Adrenal gland (tissue), 12 donors: Measurements from ENCODE around the gene CTSW. TPM values are rescaled to one million over a fixed set of nuclear protein-coding genes. Genes with fewer than 3 reads are reported as not detected.

ENCODE experiments used
- DNase-seq, 7 donors: peaks; one replicate each; pipeline ENCODE4 v3.0.0-alpha.2; 2019 to 2020
- H3K27ac ChIP-seq, 5 donors: fragments of 200-600 bp; sonication (generic) in 4 of 5; 1 replicate in 3 of 5; 2 replicates in 2 of 5; pipeline versions ENCODE4 v1.5.1 to v1.8.0; 2016 to 2020; ENCODE audit warnings: mild to moderate bottlenecking in 1 of 5
- H3K27me3 ChIP-seq: fragments of 200-600 bp; 2 replicates; pipeline ENCODE4 v1.8.0; 2021
- H3K36me3 ChIP-seq, 2 donors: fragments of 200-600 bp; replicated peaks in 1 of 2; 1 replicate in 1 of 2; 2 replicates in 1 of 2; pipeline versions ENCODE4 v1.5.1 to v1.8.0; 2018 to 2022
- H3K4me1 ChIP-seq, 2 donors: fragments of 200-600 bp; replicated peaks in 1 of 2; 1 replicate in 1 of 2; 2 replicates in 1 of 2; pipeline versions ENCODE4 v1.5.1 to v1.8.0; 2018 to 2021
- H3K4me3 ChIP-seq, 4 donors: fragments of 200-600 bp; sonication (generic) in 3 of 4; one replicate each; pipeline ENCODE4 v1.5.1; 2016 to 2018
- H3K9me3 ChIP-seq, 3 donors: fragments of 200-600 bp; sonication (generic) in 1 of 3; replicated peaks in 1 of 3; 1 replicate in 2 of 3; 2 replicates in 1 of 3; pipeline versions ENCODE4 v1.5.1 to v1.8.0; 2016 to 2021
- POLR2A ChIP-seq, 2 donors: fragments of 450-650 bp; IDR thresholded peaks; one replicate each; pipeline ENCODE4 v1.6.1; 2017; ENCODE audit warnings: antibody characterized with exemption in 2 of 2, mild to moderate bottlenecking in 2 of 2, moderate library complexity in 1 of 2
- WGBS, 4 donors: extraction: QIAGEN DNeasy Blood & Tissue Kit in 2 of 4; methylation state at CpG; one replicate each; pipeline versions ENCODE4 v1.1.5 to v1.1.7; 2013 to 2017; 5-methylcytosine and 5-hydroxymethylcytosine counted together
- intact Hi-C, 2 donors: fragments of 100-400 bp; cut with DNase I; formaldehyde crosslinking; loops; one replicate each; pipeline versions ENCODE4 v1.14.1 to v1.15.0; 2022 to 2023
- polyA plus RNA-seq, 3 donors: library from polyadenylated mRNA; stranded (reverse); fragments of 200-250 nt in 2 of 3; fragments of 350-450 nt in 1 of 3; fragmentation: Illumina TruSeq in 1 of 3; extraction: RNeasy Lipid Tissue Mini Kit (QIAGEN cat#74804) in 1 of 3; gene quantifications; one replicate each; pipeline ENCODE4 v1.2.3, GENCODE V29; 2013 to 2014
- total RNA-seq, 9 donors: library from RNA; depleted of rRNA in 4 of 9; stranded (reverse); fragments of >200 nt in 4 of 9; fragments of 120-200 nt in 1 of 9; fragmentation: NEBNext Ultra II Directional in 1 of 9; extraction: Animal tissue kit (Norgen Biotek cat#: 25700) in 1 of 9; gene quantifications; one replicate each; pipeline versions ENCODE4 v1.1.0 to v1.2.4, GENCODE V29; 2013 to 2023
- TF ChIP-seq, protein P1 (sequence below), 6 experiments: fragments of 450-650 bp in 4 of 6; fragments of 200-600 bp in 2 of 6; sonication (generic) in 1 of 6; IDR thresholded peaks; 1 replicate in 5 of 6; 2 replicates in 1 of 6; pipeline versions ENCODE4 v1.5.1 to v1.8.0; 2016 to 2021; ENCODE audit warnings: antibody characterized with exemption in 6 of 6, mild to moderate bottlenecking in 2 of 6, moderate library complexity in 1 of 6
- donor health status: healthy with polysubstance abuse.
- donor health status: Bipolar disorder and iron deficiency.
- donor health status: DM: yes; HTN: yes; CAD: no.
- donor health status: DM: no; HTN: no; CAD: no.
- donor health status: DM: no; HTN: no; CAD: no.
- donor health status: DM: yes; HTN: yes; CAD: no.

Gene CTSW
- total and polyA plus RNA-seq, 12 donors, result 0.28 to 4.8 (median 0.96) TPM; not detected in 2

DNA sequence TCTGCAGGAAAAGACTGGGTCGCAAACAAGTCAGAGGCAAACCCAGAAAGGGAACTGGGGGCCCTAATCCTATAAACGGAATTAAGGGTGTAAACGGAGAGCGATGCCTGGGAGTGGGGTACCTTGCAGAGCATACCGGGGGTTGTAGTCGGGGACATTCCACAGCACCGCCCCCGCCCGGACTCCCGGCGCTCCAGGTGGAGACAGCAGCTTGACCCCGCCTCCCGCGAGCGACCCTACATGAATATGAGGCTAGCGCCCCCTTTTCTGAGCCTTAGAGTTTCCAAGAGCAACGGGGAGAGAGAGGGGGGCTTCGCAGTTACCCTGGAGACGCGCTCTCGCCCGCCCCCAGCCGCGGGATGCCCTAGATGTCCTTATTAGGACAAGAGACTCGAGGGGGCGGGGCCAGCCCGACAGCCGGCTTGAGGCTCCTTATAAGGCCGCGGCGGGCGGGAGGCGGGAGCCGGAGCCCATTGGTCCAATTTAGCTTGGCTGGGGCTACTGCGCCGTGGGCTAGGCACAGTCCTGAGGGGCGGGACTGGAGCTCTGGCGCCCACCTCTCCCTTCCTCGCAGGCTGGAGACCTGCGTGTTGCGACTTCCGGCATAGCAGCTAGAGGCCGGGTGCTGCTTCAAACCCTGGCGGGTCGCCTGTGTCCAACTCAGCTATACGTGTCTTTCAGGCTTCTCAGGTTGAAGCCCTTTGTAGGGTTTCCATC is 20.4 kb upstream of the CTSW start:
- Histone ChIP-seq H3K9me3 (no peaks in the 10 kb centered on the region), H3K36me3 (peaks cover 0 to 41% of the 10 kb centered on the region in 2 donors), H3K27ac (peak overlapping the region; percentile 88 to 99 (median 95)), H3K4me1 (peaks cover 21 to 34% of the 10 kb centered on the region in 2 donors), H3K4me3 (peak overlapping the region in 3 of 4 donors; percentile 8 to 100 (median 97)), H3K27me3 (no peaks in the 10 kb centered on the region)
- peak; percentile 94 to 100 (median 98) for DNase-seq
- 0 to 1% (median 0%) methylated on average over 10 to 46 of the region's 46 CpGs for WGBS, 4 donors
- intact Hi-C loops, result no loop called here
- TF ChIP-seq, protein P1, sequence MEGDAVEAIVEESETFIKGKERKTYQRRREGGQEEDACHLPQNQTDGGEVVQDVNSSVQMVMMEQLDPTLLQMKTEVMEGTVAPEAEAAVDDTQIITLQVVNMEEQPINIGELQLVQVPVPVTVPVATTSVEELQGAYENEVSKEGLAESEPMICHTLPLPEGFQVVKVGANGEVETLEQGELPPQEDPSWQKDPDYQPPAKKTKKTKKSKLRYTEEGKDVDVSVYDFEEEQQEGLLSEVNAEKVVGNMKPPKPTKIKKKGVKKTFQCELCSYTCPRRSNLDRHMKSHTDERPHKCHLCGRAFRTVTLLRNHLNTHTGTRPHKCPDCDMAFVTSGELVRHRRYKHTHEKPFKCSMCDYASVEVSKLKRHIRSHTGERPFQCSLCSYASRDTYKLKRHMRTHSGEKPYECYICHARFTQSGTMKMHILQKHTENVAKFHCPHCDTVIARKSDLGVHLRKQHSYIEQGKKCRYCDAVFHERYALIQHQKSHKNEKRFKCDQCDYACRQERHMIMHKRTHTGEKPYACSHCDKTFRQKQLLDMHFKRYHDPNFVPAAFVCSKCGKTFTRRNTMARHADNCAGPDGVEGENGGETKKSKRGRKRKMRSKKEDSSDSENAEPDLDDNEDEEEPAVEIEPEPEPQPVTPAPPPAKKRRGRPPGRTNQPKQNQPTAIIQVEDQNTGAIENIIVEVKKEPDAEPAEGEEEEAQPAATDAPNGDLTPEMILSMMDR (IDR thresholded peaks at IDR 0.05), result peak in 2 of 6 experiments; percentile 11 to 12
- peak; percentile 83 to 88 for TF ChIP-seq POLR2A (IDR thresholded peaks at IDR 0.05)

DNA sequence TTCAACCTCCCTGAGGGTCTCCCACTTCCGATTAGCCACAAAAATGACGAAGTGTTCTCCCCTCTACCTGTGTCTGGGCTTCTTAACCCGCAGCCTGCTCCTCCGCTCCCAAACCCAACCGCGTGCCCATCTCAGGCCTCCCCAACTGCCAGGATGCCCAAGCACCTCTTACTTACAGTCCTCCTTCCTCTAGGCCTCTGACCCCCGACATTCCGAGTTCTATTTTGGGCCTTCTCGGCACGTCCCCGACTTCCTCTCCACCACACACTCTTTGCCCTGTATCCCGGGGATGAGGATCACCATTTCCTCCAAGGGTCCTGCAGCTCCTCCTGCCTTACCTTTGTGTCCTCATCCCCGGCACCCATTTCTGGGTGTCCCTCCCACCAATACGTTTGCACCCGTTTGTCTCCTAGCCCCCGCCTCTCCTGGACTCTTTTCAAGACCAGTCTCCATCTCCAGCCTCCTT is 19.8 kb upstream of the CTSW start:
- intact Hi-C loops, result no loop called here
- TF ChIP-seq, protein P1 (IDR thresholded peaks at IDR 0.05), result no peak
- TF ChIP-seq POLR2A (IDR thresholded peaks at IDR 0.05), result no peak
- peak overlapping the region in 2 of 4 donors; percentile 97 to 100 for H3K4me3 ChIP-seq
- 2 to 4% (median 4%) methylated on average over 16 of the region's 16 CpGs for WGBS, 4 donors
- peak in 4 of 7 donors; percentile 48 to 77 (median 58) for DNase-seq
- peaks cover 0 to 41% of the 10 kb centered on the region in 2 donors for H3K36me3 ChIP-seq
- peak overlapping the region; percentile 88 to 99 (median 95) for H3K27ac ChIP-seq
- no peaks in the 10 kb centered on the region for H3K9me3 ChIP-seq
- peaks cover 21 to 34% of the 10 kb centered on the region in 2 donors for H3K4me1 ChIP-seq
- H3K27me3 ChIP-seq, result no peaks in the 10 kb centered on the region

DNA sequence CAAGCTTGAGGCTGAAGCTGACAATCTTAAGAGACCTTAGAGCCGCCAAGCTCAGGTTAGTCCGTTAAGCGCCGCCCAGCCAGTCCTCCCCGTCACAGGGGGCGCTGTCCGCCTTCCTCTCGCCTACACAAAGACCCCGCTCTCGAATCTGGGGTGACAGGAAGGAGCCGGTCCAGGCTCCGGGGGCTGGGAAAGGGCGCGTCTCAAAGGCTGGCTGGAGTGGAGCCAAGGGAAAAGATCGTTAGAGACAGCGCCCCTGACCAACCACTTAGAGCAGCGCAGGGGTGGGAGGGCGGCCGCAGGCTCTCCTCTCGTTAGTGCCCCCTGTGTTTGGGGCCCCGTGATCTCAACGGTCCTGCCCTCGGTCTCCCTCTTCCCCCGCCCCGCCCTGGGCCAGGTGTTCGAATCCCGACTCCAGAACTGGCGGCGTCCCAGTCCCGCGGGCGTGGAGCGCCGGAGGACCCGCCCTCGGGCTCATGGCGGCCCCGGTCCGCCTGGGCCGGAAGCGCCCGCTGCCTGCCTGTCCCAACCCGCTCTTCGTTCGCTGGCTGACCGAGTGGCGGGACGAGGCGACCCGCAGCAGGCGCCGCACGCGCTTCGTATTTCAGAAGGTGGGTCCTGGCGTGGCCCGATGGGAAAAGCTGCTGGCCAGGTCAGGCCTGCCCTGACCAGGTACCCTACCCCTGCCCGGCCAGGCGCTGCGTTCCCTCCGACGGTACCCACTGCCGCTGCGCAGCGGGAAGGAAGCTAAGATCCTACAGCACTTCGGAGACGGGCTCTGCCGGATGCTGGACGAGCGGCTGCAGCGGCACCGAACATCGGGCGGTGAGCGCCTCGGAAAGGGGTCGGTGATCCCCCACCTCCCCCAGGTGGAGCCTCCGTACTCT is 19.1 kb upstream of the CTSW start, which contains the start of gene MUS81:
Gene MUS81 (plus strand): TSS at position 156 of the 887 bp plus-strand sequence. CDS start 321 bp downstream, at position 477.
- H3K9me3 ChIP-seq, result no peaks in the 10 kb centered on the region
- peak; percentile 95 to 98 (median 97) for DNase-seq
- peaks cover 0 to 41% of the 10 kb centered on the region in 2 donors for H3K36me3 ChIP-seq
- intact Hi-C loops, result no loop called here
- H3K4me1 ChIP-seq, result peaks cover 21 to 31% of the 10 kb centered on the region in 2 donors
- peak within 1 kb of the TSS; percentile 37 to 100 (median 84) for H3K4me3 ChIP-seq
- TF ChIP-seq, protein P1 (IDR thresholded peaks at IDR 0.05), result peak; percentile 73 to 90 (median 81)
- peak in 1 of 2 donors; percentile 62 for TF ChIP-seq POLR2A (IDR thresholded peaks at IDR 0.05)
- H3K27me3 ChIP-seq, result no peaks in the 10 kb centered on the region
- WGBS, 4 donors, result 0 to 1% (median 0%) methylated on average over 27 to 78 of the region's 78 CpGs
- peak within 1 kb of the TSS; percentile 88 to 99 (median 95) for H3K27ac ChIP-seq

DNA sequence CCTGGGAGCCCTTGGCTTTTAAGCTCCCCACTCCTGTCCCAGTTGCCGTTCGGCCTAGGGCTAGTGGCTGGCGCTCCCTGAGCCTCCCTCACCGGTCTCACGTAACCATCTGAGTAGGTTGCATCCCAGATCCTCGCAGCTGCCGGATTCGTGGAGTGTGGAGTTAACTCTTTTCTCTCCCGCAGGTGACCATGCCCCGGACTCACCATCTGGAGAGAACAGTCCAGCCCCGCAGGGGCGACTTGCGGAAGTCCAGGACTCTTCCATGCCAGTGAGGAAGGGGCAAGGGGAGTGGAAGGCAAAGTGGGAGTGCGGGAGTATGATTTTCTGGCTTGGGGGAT is 18.5 kb upstream of the CTSW start:
- intact Hi-C loops, result no loop called here
- peak in 6 of 7 donors; percentile 17 to 69 (median 42) for DNase-seq
- Histone ChIP-seq H3K4me1 (peaks cover 21 to 27% of the 10 kb centered on the region in 2 donors), H3K4me3 (peak overlapping the region; percentile 37 to 100 (median 84)), H3K27ac (peak overlapping the region in 4 of 5 donors; percentile 88 to 99 (median 96)), H3K36me3 (peaks cover 0 to 41% of the 10 kb centered on the region in 2 donors), H3K9me3 (no peaks in the 10 kb centered on the region), H3K27me3 (no peaks in the 10 kb centered on the region)
- TF ChIP-seq, protein P1 (IDR thresholded peaks at IDR 0.05), result no peak
- no peak for TF ChIP-seq POLR2A (IDR thresholded peaks at IDR 0.05)
- WGBS, 4 donors, result 8 to 26% (median 10%) methylated on average over 5 to 14 of the region's 14 CpGs
